ENCODE results near the gene FCER2. TPM values are rescaled to one million over a fixed set of nuclear protein-coding genes. Genes with fewer than 3 reads are reported as not detected.

Gene FCER2
- total RNA-seq, 1 donor, result not detected

GRCh38 chr19:7729211-7729610, 27.3 kb upstream of the FCER2 start:
- no peak overlapping the region for H3K4me3 ChIP-seq (ENCODE audit: low read depth, low read length)
- TF ChIP-seq, protein P1, sequence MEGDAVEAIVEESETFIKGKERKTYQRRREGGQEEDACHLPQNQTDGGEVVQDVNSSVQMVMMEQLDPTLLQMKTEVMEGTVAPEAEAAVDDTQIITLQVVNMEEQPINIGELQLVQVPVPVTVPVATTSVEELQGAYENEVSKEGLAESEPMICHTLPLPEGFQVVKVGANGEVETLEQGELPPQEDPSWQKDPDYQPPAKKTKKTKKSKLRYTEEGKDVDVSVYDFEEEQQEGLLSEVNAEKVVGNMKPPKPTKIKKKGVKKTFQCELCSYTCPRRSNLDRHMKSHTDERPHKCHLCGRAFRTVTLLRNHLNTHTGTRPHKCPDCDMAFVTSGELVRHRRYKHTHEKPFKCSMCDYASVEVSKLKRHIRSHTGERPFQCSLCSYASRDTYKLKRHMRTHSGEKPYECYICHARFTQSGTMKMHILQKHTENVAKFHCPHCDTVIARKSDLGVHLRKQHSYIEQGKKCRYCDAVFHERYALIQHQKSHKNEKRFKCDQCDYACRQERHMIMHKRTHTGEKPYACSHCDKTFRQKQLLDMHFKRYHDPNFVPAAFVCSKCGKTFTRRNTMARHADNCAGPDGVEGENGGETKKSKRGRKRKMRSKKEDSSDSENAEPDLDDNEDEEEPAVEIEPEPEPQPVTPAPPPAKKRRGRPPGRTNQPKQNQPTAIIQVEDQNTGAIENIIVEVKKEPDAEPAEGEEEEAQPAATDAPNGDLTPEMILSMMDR (IDR thresholded peaks at IDR 0.05; ENCODE audit: insufficient read depth, low read depth, low read length), result no peak
- DNase-seq (ENCODE audit: low read depth), result no peak

DNA sequence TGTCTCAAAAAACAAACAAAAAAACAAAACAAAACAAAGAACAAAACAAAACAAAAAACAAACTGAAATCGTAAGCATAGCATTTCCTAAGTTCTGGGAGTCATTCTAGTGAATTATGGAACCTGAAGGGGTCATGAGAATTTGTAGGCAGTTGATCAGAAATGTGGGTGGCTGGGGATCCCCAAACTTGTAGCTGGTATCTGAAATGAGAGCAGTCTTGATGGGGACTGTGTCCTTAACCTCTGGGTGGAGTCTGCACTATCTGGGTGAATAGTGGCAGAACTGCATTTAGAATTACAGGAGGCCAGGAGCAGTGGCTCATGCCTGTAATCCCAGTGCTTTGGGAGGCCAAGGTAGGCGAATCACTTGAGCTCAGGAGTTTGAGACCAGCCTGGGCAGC, 23.9 kb upstream of the FCER2 start:
- H3K4me3 ChIP-seq (ENCODE audit: low read depth, low read length), result no peak overlapping the region
- TF ChIP-seq, protein P1 (IDR thresholded peaks at IDR 0.05; ENCODE audit: insufficient read depth, low read depth, low read length), result no peak
- DNase-seq (ENCODE audit: low read depth), result no peak

DNA sequence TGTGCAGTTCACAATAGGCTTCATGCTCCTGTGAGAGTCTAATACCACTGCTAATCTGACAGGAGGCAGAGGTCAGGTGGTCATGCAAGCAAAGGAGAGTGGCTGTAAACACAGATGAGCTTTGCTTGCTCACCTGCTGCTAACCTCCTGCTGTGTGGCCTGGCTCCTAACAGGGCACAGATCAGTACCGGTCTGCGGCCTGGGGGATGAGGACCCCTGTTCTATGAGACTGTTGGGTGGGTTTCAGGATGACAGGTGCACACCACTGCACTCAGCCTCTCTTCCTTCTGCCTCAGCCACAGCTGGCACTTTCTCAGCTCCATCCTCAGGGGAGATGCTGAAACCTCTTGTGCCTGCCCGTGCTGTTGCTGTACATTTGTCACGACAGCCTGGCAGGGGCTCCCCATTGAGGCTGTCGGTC, 20.3 kb upstream of the FCER2 start:
- no peak overlapping the region for H3K4me3 ChIP-seq (ENCODE audit: low read depth, low read length)
- DNase-seq (ENCODE audit: low read depth), result no peak
- TF ChIP-seq, protein P1 (IDR thresholded peaks at IDR 0.05; ENCODE audit: insufficient read depth, low read depth, low read length), result no peak

GRCh38 chr19:7720351-7720750, 18.4 kb upstream of the FCER2 start:
- TF ChIP-seq, protein P1 (IDR thresholded peaks at IDR 0.05; ENCODE audit: insufficient read depth, low read depth, low read length), result no peak
- no peak for DNase-seq (ENCODE audit: low read depth)
- H3K4me3 ChIP-seq (ENCODE audit: low read depth, low read length), result no peak overlapping the region

- TF ChIP-seq, protein P1 (IDR thresholded peaks at IDR 0.05; ENCODE audit: insufficient read depth, low read depth, low read length), result no peak
- no peak overlapping the region for H3K4me3 ChIP-seq (ENCODE audit: low read depth, low read length)
- DNase-seq (ENCODE audit: low read depth), result no peak
These were observed 16.7 kb upstream of the FCER2 start for GRCh38 chr19:7718668-7719067.

DNA sequence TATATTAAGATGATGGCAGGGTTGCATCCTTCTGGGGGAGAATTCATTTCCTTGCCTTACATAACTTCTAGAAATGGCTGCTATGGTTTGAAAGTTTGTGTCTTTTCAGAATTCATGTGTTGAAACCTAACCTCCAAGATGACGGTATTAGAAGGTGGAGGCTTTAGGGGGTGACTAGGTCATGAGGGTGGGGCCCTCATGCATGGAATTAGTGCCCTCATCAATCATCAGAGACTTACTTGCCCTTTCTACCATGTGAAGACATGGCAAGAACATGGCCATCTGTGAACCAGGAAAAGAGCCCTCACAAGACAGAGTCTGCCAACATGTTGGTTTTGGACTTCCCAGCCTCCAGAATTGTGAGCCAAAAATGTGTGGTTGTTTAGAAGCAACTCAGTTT, 14.8 kb upstream of the FCER2 start:
- H3K4me3 ChIP-seq (ENCODE audit: low read depth, low read length), result no peak overlapping the region
- no peak for DNase-seq (ENCODE audit: low read depth)
- TF ChIP-seq, protein P1 (IDR thresholded peaks at IDR 0.05; ENCODE audit: insufficient read depth, low read depth, low read length), result no peak

- no peak for DNase-seq (ENCODE audit: low read depth)
- TF ChIP-seq, protein P1 (IDR thresholded peaks at IDR 0.05; ENCODE audit: insufficient read depth, low read depth, low read length), result no peak
- H3K4me3 ChIP-seq (ENCODE audit: low read depth, low read length), result no peak overlapping the region
These were observed 13.7 kb upstream of the FCER2 start for GRCh38 chr19:7715671-7716070.

Measured in fibroblast of villous mesenchyme (primary cell).